Frontal cortex (tissue), 4 donors: ENCODE measurements around the gene COL13A1. TPM values are rescaled to one million over a fixed set of nuclear protein-coding genes. Genes with fewer than 3 reads are reported as not detected.

Experiments used
- DNase-seq, 2 donors: peaks; one replicate each; pipeline ENCODE4 v3.0.0; 2012; ENCODE audit warnings: low spot score in 2 of 2
- FAIRE-seq: peaks from 2 replicates; lab custom pipeline; 2012; peaks lifted over from hg19 to GRCh38; lab: Jason Lieb, UNC
- total RNA-seq: library from RNA; depleted of rRNA; stranded (reverse); fragments of >200 nt; gene quantifications from one replicate; pipeline ENCODE4 v1.2.3, GENCODE V29; 2014
- donor health status: control.
- donor health status: control.
- donor health status: control.

COL13A1 gene
- total RNA-seq, 1 donor from 2014 or later = 2.0 TPM

DNA sequence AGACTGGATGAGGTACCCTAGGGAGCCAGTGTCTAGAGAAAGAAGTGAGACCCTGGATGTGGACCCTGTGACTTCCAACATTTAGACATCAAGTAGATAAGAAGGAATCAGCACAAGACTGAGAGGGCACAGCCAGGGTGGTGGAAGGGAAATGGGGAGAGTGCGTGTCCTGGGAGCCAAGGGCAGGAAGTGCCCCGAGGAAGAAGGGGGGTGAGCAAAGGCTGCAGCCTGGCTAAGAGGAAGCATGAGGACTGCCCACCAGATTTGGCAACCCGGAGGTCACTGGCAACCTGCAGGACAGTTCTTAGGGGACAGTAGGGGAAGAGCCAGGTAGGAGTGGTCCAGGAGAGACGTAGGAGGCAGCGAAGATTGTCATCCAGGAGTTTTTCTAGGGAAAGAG is 14.8 kb downstream of the COL13A1 start:
- FAIRE-seq (no peak), DNase-seq (no peak)

DNA sequence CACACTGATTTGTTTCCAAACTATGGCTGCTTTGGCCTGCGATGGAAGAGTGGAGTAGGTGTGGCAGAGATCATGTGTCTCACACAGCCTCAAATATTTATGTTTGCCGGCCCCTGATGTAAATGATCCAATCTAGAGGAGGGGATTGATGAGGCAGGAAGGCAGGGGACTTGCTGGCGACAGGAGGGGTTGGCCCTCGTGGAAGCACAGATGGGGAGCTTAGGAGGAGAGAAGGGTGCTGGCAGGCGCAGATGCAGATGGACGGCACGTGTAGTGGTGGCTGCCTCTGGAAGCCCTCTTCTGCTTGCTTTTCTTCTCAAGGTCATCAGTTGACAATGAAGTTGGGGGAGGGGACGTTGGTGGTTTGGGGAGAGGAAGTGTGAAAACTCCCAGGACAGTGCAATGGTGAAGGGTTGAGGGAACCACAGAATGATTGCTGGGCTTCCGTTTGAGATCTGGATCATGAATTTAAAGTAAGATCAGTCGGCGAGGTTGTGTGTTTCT is 15.4 kb downstream of the COL13A1 start:
- no peak for DNase-seq
- no peak for FAIRE-seq

DNA sequence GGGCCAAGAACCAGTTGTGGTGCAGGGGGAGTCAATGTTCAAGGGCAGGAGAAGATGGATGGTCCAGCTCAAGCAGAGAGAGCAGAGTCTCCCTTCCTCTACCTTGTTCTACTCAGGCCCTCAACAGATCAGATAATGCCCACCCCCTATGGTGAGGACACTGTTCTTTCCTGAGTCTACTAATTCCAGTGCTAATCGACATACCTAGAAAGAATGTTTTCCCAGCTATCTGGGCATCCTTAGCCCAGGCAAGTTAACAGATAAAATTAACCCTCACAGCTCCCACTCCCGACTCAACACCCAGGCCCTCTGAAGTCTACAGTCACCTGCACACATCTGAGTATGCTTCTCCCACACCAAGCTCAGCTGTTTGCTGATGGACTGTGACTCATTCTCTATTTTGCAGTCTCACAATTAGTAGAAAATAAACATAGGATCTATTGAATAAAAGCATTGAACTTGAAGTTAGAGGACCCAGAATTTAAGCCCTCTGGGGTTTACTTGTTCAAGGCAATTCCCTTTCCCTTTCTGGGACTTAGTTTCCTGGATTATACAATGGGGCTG is 17.1 kb downstream of the COL13A1 start:
- FAIRE-seq (no peak), DNase-seq (no peak)

DNA sequence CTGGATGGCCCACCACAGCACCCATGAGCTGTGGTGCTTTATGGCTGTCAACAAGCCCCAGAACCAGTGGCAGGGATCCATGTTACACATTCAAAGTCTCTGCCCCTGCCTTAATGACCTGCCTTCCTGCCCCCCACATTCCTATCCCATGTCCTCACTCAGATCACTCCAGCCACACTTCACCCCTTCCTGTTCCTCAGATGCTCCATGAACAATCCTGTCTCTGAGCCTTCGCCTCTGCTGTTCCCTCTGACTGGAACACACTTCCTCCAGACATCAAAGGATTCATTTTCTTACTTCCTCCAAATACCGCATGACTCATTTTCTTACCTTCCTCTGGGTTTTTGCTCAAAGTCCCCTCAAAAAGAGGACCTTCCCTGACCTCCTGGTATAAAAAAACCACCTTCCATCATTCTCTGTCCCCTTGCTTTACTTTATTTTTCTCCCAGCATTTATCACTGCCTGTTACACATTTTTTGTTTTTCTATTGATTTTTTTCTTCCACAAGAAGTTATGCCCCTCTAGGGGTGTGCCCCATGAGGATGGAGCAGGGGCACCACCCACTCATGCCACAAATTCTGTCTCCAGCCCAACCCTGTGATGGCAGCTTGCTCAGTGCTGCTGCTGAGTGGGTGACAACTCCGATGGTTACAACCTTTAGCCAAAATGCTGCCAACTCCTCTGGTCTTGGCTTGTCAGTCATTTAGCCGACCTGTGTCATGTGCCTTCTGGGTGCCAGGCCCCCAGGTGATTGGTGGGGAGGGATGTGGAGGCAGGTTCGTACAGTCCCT is 18.2 kb downstream of the COL13A1 start:
- FAIRE-seq (no peak), DNase-seq (no peak)

DNA sequence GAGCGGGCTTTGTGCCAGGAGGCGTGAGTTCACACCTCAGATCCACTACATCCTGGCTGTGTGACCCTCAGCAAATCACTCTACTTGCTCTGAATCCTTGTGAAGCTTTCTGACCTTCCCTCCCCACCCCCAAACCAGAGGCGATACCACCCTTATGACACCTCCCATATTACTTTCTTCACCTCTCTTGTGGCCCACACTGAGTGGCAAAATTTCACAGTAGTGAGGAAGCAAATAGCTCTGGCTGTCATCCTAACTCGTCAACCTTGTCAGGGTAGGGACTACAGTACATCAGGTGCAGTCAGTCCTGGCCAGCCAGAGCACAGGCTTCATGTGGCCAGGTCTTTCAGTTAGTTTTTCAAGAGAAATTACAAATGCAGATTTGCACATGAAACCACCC is 19.1 kb downstream of the COL13A1 start:
- DNase-seq = no peak
- FAIRE-seq = no peak

DNA sequence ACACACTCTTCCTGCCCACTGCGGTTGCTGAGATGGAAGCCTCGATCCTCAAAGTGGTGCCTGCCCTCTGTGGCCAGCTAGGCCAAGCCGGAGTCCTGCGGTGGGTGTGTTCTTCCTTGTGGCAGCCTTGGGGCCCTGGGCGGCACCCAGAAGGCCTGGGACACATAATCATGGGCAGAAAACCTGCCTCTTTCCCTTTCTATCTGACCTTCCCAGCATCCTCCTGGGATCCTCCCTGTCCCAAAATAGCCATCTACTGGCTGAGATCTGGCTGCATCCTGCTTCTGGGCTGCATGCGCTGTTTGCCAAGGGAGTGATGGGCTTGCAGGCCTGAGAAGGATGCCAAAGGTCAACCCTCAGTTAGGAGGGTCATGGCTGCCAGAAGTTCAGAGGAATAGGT is 23.9 kb downstream of the COL13A1 start:
- DNase-seq (no peak), FAIRE-seq (no peak)

DNA sequence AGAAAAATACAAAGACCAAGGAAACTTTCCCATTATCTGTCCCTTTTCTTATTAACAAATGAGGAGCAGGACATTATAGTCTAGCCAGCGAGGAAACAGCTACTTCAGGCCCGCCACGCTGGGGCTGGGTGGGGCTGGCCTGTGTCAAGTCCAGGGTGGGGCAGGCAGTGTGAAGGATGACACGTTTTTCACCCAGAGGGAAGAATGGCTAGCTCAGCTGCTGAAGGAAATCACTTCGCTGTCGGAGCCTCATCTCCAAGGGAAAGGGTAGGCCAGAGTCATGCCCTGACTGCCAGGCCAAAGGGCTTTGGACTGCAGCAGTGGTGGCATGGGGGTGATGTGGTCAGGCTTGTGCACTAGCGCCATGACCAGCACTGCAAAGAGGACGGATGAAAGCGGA is 24.4 kb downstream of the COL13A1 start:
- no peak for FAIRE-seq
- no peak for DNase-seq

DNA sequence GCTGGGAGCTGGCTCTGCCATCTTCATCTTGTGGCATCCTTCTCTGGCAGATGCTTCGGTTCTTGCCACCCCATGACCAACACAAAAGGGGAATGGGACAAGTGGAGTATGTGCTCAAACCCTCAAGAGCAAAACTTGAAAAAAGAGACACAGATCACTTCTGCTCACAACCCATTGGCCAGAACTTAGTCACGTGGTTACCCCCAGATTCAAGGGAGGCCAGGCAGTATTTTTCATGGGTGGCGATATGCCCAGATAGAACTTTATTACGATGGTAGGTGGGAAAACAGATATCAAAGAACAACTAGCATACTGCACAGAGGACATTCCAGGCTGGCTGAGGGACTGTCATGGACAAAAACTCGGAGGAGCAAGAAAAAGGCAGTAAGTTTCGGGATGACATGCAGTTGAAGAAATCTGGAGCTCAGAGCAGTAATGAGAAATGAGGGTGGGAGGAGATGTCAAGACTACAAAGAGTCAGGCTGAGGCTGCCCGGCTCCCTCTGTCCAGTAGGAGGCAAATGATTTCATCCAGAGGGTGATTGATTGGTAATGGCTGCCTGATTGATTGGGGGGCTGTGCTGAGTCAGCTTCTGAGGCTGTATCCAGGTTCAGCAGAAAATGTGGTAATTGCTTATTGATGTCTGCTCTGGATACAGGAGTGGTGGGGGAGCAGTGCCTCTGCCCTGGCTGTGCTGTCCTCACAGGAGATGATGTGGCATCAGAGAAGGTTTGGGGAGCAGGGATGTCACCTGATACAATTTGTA is 25.3 kb downstream of the COL13A1 start:
- FAIRE-seq (no peak), DNase-seq (no peak)

DNA sequence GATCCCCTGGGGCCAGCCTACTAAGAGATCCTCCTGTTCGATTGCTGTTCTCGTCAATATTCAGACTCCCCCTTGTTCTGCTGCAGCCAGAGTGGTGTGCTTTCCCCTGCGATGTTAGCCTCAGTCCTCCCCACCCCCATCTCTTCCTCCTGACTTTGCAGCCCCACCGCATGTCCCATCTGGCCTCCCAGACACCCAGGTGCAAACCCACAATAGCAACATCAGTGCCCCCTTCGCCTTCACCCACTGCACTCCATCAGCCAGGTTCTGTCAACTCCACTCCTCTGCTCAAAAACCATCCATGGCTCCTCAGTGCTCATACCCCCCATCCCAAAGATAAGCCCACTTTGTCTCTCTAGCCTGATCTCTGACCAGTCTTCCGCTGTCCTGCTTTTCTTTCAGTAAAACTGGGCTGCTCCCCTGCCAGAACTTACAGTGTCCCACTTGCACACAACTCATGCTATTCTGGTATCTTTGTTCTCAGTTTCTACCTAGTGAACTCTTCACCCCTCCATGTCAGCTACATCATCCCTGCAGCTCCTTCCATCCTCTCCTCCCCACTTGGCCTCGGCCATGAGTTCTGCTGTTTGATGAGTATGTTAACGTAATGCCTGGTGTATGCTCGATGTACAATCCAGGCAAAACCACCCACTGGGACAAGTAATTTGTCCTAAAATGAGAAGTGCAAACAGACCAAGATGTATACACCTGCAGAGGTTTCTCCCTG is 26.6 kb downstream of the COL13A1 start:
- DNase-seq = no peak
- no peak for FAIRE-seq

DNA sequence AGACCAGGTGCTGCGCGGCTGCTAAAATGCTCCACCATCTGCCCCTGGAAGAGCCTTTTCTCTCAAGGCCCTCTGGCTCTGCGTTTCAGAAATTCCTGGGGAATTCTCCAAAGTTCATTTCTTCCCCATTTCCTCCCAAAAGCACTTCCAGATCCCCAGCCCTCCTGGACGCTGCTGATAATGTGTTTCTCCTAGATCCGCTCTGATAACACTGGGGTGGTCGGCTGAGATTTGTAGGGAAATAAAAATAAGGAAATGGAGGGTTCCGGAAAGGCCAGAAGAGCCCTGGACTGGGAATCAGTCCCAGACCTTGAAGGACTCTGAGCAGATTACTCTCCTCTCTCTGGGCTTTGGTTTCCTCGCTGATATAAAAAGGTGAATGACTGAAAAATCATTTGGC is 28.1 kb downstream of the COL13A1 start:
- no peak for DNase-seq
- FAIRE-seq = no peak

DNA sequence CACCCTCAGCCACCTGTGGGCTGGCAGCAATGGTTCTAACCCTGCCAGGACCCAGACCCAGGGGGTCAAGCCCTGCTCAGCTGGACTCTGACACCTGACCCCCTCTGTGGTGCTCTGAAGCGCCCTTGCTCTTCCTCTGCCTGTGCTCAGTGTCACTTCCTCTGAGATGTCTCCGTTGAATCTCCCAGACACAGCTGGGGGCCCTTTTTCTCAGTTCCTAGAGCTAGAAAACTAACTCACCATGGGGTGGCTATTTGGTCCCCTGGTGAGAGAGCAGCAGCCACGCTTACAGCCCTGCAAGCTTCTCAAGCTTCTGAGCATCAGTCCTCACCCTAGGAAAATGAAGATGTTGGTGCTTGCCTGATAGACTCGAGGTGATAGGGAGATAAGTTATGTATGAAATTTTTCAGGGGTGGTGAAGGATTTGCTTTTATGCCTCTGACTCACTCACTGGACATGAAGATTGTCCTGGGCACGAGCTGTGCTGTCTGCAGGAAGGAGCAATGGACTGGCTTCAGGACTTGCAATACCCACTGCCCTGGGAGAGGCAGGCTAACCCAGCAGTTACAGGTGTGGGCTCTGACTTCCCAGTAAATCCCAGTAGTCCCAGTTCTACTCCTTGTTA is 29.6 kb downstream of the COL13A1 start:
- FAIRE-seq (no peak), DNase-seq (no peak)

DNA sequence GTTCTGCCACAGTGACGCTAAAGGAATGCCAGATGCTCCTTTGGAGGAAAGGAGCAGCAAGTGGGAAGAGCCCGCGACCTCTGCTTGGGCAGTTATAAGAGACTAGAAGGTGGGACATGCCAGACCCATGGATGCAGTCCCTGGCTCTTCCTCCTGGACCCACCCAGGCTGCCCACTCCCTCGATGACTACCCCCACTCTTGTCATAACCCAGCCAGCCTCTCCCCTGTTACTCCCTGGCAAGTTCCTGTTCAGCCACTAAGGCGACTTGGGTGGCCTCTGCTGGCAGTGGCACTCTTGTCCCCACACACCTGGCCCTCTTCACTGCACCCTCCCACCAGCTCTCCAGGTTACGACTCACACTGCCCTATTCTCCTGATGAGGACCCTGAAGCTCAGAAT is 33.5 kb downstream of the COL13A1 start:
- DNase-seq (no peak), FAIRE-seq (no peak)

DNA sequence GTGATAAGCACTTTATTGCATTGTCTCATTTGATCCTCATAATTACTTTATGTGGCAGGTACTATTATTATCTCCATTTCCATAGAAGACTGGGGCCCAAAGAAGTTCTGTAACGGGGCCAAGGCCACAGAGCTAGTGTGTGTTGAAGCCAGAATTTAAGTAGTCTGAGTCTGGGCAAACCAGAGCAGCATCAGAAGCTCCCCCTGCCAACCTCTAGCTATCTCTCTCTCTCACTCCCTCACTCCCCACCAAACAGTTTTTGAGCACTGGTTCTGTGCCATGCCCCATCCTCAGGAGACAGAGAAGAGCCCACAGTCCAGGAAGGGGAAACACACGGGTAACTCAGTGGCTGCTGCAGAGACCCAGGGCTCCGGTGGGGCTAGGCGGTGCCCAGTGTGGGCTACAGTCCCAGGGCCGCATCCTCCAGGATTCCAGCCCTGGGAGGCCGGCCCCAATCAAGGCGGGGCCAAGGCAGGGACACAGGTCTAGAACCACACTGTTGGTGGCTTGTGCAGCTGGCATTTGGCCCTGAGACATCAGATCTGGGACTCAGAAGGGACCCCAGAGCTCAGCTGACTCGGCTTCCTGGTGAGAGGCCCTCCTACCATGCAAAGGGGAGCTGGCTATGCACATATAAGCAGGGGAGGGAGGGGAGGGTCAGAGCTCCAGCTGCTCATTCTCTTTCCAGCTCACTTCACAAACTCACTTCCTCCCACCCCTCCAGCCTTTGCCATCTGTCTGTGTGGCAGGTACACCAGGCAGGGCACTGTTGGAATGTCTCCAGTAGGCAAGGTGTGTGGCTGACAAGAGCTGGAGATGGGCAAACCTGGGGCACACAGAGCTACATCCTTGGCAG is 34.4 kb downstream of the COL13A1 start:
- no peak for FAIRE-seq
- no peak for DNase-seq

DNA sequence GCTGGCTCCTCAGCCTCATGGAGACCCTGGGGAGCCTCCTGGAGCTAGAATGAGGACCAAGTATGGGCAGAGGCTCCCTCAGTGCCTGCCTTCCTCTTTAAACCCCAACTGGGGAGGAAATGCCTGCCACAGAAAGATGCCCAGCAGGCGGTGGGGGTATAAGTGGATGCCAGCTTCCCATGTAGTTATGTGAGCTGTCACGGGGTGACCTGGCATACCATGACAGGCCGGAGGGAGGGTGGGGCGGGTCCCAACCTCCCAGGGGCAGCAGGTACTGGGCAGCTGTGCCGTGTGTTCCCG is 35.0 kb downstream of the COL13A1 start:
- FAIRE-seq = no peak
- no peak for DNase-seq

DNA sequence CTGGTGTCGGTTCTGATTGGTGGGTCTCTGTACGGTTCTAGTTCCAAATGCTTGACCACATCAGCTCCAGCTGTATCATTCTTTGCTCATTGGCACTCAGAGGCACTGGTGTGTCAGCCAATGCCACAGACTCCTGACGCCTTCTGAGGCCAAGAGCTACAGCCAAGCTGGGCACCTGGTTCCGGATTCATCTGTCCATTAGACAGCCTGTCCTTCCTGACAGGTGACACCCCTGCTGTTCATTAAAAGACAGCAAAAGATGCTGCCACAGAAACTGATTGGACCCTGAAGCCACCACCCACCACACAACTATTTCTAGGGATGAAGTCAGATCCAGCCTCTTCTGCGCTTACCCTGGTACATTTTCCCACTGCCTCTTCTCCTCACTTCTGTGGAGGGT is 35.6 kb downstream of the COL13A1 start:
- DNase-seq (no peak), FAIRE-seq (no peak)

DNA sequence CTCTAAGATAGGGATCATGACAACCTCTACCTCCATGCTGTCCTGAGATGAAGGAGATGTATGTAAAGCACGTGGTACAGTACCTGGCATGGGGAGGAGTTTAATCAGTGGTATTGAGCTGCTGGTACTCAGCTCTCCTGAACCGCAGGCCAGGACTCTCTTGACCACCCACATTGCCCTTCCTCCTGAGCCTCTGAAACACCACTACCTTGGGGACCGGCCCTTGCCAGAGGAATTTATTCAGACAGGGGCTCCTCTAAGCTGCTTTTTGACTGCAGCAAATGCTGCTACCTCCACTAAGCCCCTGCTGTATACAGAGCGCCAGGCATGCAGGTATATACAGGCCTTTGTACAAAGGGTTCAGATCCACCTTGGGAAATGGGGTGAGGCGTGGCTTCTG is 36.7 kb downstream of the COL13A1 start:
- FAIRE-seq = no peak
- DNase-seq = no peak

DNA sequence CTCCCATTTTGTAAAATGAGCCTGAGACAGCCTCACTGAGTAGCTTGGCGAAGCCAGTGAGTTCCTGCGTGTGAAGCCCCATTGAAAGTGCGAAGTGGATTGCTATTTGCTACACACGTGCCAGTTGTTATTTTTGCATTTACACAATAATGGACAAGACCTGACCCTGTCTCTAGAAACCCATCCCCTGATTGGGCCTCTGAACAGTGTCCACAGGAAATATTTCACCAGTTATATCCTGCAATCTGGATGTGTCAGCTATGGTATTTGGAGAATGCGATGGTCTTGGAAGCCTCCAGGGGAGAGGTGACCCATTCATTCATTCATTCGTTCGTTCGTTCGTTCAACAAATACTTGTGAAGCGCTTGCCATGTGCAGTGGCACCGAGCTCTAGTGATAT is 37.1 kb downstream of the COL13A1 start:
- FAIRE-seq (no peak), DNase-seq (no peak)

DNA sequence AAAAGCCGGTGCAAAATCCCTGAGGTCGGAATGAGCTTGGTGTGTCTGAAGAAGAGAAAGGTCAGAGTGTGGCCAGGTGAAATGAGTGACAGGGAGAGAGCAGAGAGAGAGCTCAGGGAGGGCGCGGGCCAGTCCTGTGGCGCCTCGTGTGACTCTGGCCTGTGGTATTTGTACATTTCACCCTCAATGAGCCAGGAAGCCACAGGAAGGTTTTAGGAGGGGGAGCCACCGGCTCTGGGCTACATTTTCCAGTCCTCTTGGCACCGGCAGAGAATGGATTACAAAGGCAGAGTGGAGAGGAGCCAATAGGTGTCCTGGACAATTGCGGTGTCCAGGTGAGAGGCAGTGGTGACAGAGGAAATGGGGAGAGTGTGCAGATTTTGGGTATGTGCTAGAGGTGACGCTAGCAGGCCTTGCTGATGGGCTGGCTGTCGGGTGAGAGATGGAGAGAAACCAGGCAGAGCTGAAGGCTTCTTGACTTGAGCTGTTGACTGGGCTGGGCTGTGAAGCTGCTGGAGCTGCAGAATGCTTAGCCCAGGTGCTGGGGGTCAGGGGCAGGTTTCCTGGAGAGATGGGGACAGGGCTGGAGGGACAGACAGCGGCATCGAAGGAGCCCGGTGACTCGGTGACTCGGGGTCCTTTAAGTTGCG is 38.1 kb downstream of the COL13A1 start:
- FAIRE-seq (no peak), DNase-seq (no peak)

DNA sequence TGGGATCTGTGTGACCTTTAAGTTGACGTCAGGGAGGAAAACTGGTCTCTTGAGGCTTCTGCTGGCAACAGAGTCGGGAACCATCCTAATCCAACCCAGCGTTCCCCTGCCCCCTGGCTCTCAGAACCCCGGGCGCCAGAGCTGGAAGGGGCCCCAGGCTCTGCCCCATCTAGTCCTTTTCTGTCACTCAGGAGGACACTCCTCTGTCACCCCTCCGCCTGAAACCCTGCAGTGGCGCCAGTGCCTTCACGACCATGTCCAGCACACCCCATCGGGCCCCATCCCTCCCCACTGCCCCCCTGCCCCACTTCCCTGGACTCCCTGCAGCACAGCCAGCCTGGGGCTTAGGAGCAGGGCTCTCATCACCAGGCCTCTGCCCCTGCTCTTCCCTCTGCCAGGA is 39.1 kb downstream of the COL13A1 start:
- FAIRE-seq = no peak

More for the DNA sequence above, 39.1 kb downstream of the COL13A1 start:
- no peak for DNase-seq
